Cardiac fibroblast (primary cell): Measurements from ENCODE around the gene RND1.

Source experiments
- DNase-seq, 2 donors: peaks; one replicate each; pipeline versions ENCODE4 v3.0.0 to v3.0.0-alpha.2; 2010; ENCODE audit warnings: low read depth in 2 of 2
- H3K4me3 ChIP-seq, 2 donors: replicated peaks in 1 of 2; 1 replicate in 1 of 2; 2 replicates in 1 of 2; pipeline ENCODE4 v1.5.1; 2011; ENCODE audit warnings: low read depth in 2 of 2, low read length in 2 of 2, mild to moderate bottlenecking in 2 of 2, moderate library complexity in 1 of 2
- TF ChIP-seq, protein P1 (sequence below): IDR thresholded peaks from one replicate; pipeline ENCODE4 v1.5.1; 2011; ENCODE audit warnings: low read depth, mild to moderate bottlenecking, low read length, inconsistent platforms

The RND1 gene

DNA sequence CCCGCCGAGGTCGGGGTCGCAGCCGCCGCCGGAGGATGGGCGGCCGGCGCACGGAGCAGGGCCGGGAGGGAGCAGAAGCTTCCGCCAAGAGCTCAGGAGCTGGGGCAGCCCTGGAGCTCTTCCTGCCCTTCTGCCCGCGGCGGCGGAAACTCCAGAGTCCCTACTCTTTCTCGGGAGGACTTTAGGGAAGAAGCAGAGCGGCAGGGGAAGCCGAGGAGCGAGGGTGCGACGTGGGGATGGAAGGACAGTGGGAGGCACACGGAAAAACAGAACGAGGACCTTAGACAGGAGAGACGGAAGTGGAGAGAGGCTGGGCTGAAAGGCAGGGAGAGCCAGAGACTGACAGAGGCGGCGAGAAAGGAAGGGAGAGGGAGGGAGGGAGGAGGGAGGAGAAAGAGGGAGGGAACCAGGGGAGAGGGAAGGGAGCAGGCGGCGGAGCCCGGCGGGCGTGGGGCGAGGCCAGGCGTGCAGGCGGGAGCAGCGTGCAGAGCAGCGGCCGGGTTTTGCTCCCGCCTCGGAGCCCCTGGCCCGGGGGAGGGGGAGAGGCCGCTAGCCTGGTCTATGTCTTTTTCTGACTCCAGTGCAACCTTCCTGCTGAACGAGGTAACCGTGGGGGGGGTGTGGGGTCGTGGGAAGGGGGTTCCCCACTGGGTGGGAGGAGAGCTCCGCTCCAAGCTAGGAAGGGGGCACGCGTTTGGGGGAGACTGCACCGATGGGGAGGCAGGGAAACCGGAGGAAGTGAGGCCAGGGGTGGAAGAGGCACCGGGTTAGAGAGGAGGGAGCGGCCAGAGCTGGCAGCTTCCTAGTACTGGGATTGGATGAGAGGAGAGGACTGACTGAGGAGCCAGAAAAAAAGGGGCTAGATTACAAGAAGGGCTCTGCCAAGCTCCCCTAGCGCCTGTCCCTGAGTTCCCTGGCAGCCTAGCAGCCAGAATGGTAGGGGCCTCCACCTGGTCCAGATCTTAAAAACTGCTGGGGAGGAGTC is 50.3 kb downstream of the RND1 start:
- peak; percentile 85 to 90 for DNase-seq
- TF ChIP-seq, protein P1, sequence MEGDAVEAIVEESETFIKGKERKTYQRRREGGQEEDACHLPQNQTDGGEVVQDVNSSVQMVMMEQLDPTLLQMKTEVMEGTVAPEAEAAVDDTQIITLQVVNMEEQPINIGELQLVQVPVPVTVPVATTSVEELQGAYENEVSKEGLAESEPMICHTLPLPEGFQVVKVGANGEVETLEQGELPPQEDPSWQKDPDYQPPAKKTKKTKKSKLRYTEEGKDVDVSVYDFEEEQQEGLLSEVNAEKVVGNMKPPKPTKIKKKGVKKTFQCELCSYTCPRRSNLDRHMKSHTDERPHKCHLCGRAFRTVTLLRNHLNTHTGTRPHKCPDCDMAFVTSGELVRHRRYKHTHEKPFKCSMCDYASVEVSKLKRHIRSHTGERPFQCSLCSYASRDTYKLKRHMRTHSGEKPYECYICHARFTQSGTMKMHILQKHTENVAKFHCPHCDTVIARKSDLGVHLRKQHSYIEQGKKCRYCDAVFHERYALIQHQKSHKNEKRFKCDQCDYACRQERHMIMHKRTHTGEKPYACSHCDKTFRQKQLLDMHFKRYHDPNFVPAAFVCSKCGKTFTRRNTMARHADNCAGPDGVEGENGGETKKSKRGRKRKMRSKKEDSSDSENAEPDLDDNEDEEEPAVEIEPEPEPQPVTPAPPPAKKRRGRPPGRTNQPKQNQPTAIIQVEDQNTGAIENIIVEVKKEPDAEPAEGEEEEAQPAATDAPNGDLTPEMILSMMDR, result no peak
- peak overlapping the region; percentile 88 to 92 for H3K4me3 ChIP-seq

DNA sequence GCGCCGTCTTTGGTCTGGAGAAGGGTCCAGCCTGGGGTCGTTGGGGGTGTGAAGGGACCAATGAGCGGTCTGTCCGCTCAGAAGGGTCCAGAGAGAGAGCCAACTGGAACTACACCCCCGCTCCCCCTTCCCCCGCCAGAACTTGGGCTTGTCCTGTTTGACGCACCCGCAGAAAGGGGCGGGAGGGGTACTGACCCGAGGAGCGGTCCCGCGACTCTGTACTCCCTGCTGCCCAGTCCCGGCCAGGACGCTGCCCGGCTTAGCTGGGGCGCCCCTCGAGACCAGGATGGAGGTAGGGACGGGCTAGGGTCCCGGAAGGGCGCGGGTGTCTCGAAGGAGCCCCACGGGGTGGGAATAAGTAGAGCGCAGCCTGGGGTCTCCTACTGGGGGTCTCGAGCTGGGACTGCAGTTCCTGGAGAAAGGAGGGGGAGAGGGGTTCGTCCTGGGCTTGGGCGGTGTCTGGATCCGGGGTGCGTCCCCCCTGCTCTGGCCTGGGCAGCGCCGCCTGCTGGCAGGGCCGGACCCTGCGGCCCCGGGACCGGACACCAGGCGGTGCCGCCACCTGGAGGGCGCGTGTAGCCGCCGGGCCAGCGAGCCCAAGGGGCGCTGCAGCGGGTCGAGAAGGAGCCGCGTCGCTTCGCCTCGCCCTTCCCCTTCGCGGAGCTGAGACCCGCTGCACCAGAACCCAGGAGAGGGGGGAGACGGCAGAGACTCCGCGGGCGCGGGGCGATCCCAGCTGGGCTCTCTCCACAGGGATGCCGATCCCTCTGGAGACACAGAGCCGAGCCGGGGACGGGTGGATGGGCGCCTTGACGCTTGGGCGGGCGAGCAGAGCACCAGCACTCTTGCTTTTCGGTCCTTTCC is 51.2 kb downstream of the RND1 start:
- H3K4me3 ChIP-seq, result peak overlapping the region; percentile 88 to 92
- DNase-seq, result peak; percentile 76 to 85
- TF ChIP-seq, protein P1, result peak; percentile 66

DNA sequence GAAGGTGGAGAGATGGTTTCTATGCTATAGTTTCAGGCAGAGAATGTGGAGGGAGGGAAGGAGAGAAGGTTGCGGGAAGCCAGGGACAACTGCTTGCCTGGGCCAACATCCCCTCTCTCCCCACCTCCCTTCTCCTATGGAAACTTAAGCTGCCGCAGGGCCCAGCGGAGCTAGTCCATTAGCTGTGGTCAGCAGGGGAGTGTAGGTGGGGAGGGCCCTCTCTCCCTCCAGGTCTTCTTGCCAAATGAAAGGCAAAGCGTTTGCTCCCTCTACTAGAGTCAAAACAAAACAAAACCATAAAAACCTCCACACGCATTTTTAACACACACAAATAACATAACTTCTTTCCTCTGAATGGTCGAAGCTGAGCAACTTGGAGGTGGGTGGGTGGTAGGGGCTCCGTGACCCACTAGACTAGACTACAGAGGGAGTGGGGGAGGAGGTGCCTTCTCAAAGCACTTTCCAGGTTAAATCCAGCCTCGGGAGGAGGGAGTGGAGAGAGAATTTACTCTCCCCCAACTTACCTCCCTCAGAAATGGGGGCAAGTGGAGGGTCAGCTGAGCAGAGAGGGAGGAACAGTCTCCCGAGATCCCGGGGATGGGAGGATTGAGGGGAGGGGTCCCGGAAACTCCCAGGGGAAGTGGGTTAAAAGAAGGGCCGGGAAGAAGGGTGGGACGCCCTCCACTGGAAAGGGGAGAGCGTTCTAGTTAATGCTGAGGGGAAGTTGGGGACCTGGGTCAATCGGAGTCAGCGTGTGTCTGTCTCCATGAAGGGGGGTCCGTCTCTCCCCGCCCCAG is 52.0 kb downstream of the RND1 start:
- TF ChIP-seq, protein P1, result no peak
- peak overlapping the region; percentile 88 to 92 for H3K4me3 ChIP-seq
- DNase-seq, result peak; percentile 8 to 36

DNA sequence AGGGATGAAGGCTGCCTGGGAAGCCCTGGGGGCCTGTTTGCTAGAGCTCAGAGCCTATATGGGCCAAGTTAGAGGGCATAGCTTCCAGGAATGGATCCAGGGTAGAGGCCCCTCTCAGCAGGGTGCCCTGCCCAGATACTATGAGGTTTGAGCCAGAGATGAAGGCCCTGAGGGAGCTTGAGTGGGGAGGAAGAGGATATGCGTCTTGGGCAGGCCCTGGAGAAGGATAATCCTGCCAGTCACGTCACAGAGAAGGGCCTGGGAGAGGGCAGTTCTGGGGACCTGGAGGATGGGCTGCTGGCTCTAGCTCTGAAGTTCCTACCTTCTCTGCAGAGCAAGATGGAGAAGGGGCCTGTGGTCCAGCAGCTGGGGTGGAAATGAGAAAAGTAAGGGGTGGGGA is 53.3 kb downstream of the RND1 start:
- DNase-seq, result no peak
- TF ChIP-seq, protein P1, result no peak
- no peak overlapping the region for H3K4me3 ChIP-seq

DNA sequence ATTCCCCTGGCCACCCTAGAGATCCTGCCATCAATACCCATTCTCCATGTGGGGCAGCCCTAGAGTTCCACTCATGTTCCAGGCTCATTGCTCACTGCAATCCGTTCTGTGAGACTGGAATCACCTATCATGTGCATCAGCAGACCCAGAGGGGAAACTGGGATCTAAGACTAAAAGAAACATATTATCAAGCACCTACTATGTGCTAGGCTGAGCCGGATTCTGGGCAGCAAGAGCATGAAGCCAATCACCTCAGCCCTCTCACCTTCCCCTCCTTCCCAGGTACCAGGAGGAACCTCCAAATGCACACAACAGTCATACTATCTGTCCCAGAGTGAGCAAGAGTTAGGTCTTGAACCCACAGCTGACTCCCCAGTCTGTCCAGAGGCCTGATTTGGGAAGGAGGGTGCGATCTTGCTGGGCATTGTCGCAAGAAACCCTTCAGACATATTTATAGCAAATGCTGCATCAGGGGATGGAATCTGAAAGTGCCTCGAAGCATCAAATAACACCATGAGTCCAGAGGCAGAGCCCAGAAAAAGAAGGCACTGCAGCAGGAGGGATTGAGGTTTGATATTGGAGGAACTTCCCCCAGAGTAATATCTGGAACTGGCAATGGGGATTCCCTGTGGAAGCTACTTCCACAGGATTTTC is 54.1 kb downstream of the RND1 start:
- H3K4me3 ChIP-seq, result no peak overlapping the region
- DNase-seq, result no peak
- TF ChIP-seq, protein P1, result no peak
